ENCODE data around the gene NACAD.
"Not testable (repeated sequence)": the region's sequence is repeated elsewhere in the genome, so short reads cannot be mapped to it uniquely, and the experiment has no call there.

NACAD gene

DNA sequence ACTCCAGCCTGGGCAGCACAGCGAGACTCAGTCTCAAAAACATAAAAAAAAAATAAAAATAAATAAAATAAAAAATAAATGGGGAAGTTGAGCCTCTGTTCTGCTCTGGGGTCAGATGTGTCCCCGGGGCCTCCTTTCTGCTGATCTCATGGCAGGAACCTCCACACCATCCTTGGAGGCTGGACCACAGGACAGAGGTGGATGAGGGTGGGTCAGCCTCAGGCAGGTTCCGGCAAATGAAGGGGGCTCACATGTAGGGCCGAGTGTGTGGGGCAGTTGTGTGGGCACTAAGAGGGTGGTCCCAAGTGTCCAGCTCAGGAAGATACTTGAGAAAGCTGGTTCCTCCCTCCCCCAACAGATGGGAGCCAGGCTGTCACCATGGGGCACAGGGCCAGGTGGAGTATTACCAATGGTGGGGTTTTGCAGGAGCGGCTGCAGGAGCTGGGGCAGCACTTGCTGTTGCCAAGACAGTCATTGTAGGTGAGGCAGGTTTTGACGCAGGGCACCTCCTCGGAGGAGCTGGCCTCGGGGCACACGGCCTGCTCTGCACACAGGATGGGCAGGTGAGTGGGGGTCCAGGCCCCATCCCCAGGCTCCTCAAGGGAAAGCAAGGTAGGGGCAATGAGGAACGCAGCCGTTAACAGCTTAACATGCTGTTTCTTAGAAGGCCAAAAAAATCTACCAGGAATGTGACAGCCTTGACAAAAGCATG is 36.6 kb upstream of the NACAD start:
- Histone ChIP-seq H3K4me1 (ENCODE audit: control insufficient read depth, insufficient read depth, low read length) (peaks cover 5% of the 10 kb centered on the region), H3K9me3 (ENCODE audit: control insufficient read depth, insufficient read depth, low read length) (no peaks in the 10 kb centered on the region), H3K27me3 (ENCODE audit: control insufficient read depth, insufficient read depth, low read length) (no peaks in the 10 kb centered on the region), H3K36me3 (ENCODE audit: control insufficient read depth, insufficient read depth, low read length) (no peaks in the 10 kb centered on the region), H3K4me3 (ENCODE audit: low read depth, low read length) (no peak overlapping the region), H3K9ac (ENCODE audit: low read depth, low read length) (no peak overlapping the region)

GRCh38 chr7:45123913-45124710 is 35.3 kb upstream of the NACAD start:
- H3K36me3 ChIP-seq (ENCODE audit: control insufficient read depth, insufficient read depth, low read length): no peaks in the 10 kb centered on the region
- H3K27me3 ChIP-seq (ENCODE audit: control insufficient read depth, insufficient read depth, low read length): no peaks in the 10 kb centered on the region
- H3K9ac ChIP-seq (ENCODE audit: low read depth, low read length): no peak overlapping the region
- peaks cover 5% of the 10 kb centered on the region for H3K4me1 ChIP-seq (ENCODE audit: control insufficient read depth, insufficient read depth, low read length)
- no peaks in the 10 kb centered on the region for H3K9me3 ChIP-seq (ENCODE audit: control insufficient read depth, insufficient read depth, low read length)
- H3K4me3 ChIP-seq (ENCODE audit: low read depth, low read length): peak overlapping the region; percentile 11

GRCh38 chr7:45122975-45123860 is 34.4 kb upstream of the NACAD start:
- Histone ChIP-seq H3K9ac (ENCODE audit: low read depth, low read length) (no peak overlapping the region), H3K4me3 (ENCODE audit: low read depth, low read length) (no peak overlapping the region), H3K27me3 (ENCODE audit: control insufficient read depth, insufficient read depth, low read length) (no peaks in the 10 kb centered on the region), H3K9me3 (ENCODE audit: control insufficient read depth, insufficient read depth, low read length) (no peaks in the 10 kb centered on the region), H3K36me3 (ENCODE audit: control insufficient read depth, insufficient read depth, low read length) (no peaks in the 10 kb centered on the region), H3K4me1 (ENCODE audit: control insufficient read depth, insufficient read depth, low read length) (peaks cover 5% of the 10 kb centered on the region)

DNA sequence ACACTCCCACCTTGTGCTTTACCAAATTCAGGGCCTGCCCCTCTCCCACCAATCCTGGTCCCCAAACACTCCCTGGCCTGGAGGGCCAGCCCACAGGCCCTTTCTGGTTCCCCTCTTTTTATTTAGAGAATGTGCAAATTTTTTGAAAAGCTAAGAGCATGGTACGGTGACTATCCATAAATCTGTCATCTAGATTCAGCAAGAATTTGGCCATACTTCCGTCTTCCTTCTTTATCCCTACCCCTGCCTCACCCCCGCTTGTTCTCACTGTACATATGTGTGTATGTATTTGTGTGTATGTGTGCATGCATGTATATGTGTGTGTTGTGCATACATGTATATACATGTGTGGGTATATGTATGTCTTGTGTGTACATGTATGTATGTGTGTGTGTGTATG is 30.8 kb upstream of the NACAD start:
- Histone ChIP-seq H3K4me3 (ENCODE audit: low read depth, low read length) (no peak overlapping the region), H3K27me3 (ENCODE audit: control insufficient read depth, insufficient read depth, low read length) (no peaks in the 10 kb centered on the region), H3K9ac (ENCODE audit: low read depth, low read length) (no peak overlapping the region), H3K4me1 (ENCODE audit: control insufficient read depth, insufficient read depth, low read length) (peaks cover 5% of the 10 kb centered on the region), H3K9me3 (ENCODE audit: control insufficient read depth, insufficient read depth, low read length) (no peaks in the 10 kb centered on the region), H3K36me3 (ENCODE audit: control insufficient read depth, insufficient read depth, low read length) (no peaks in the 10 kb centered on the region)

DNA sequence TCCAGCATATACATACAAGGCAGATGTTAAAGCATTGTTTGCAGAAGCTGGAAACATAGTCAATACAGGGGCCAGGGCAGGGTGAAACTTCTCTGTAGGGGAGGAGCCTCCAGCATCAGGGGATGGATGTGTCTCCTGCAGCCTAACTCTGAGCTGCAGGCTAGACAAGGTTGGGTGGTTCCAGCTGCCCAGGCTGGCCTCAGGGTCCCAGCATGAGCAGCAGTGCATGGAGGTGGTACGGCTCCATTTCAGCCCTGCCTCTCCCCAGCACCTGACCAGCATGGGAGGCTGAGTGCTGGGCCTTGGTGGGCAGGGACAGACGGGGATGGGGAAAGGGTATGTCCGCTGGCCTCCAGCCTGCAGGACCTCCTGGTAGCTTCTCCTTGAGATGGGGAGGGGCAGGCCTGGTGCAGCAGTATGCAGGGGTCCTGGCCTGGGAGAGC is 30.1 kb upstream of the NACAD start:
- no peak overlapping the region for H3K4me3 ChIP-seq (ENCODE audit: low read depth, low read length)
- H3K9ac ChIP-seq (ENCODE audit: low read depth, low read length): no peak overlapping the region
- no peaks in the 10 kb centered on the region for H3K36me3 ChIP-seq (ENCODE audit: control insufficient read depth, insufficient read depth, low read length)
- no peaks in the 10 kb centered on the region for H3K9me3 ChIP-seq (ENCODE audit: control insufficient read depth, insufficient read depth, low read length)
- H3K27me3 ChIP-seq (ENCODE audit: control insufficient read depth, insufficient read depth, low read length): no peaks in the 10 kb centered on the region
- H3K4me1 ChIP-seq (ENCODE audit: control insufficient read depth, insufficient read depth, low read length): no peaks in the 10 kb centered on the region

- no peaks in the 10 kb centered on the region for H3K27me3 ChIP-seq (ENCODE audit: control insufficient read depth, insufficient read depth, low read length)
- H3K9ac ChIP-seq (ENCODE audit: low read depth, low read length): no peak overlapping the region
- H3K36me3 ChIP-seq (ENCODE audit: control insufficient read depth, insufficient read depth, low read length): no peaks in the 10 kb centered on the region
- no peaks in the 10 kb centered on the region for H3K4me1 ChIP-seq (ENCODE audit: control insufficient read depth, insufficient read depth, low read length)
- H3K9me3 ChIP-seq (ENCODE audit: control insufficient read depth, insufficient read depth, low read length): no peaks in the 10 kb centered on the region
- H3K4me3 ChIP-seq (ENCODE audit: low read depth, low read length): no peak overlapping the region
Measured at GRCh38 chr7:45118292-45118691, 29.5 kb upstream of the NACAD start.

- H3K4me1 ChIP-seq (ENCODE audit: control insufficient read depth, insufficient read depth, low read length): no peaks in the 10 kb centered on the region
- H3K9ac ChIP-seq (ENCODE audit: low read depth, low read length): no peak overlapping the region
- H3K4me3 ChIP-seq (ENCODE audit: low read depth, low read length): no peak overlapping the region
- no peaks in the 10 kb centered on the region for H3K36me3 ChIP-seq (ENCODE audit: control insufficient read depth, insufficient read depth, low read length)
- H3K27me3 ChIP-seq (ENCODE audit: control insufficient read depth, insufficient read depth, low read length): no peaks in the 10 kb centered on the region
- no peaks in the 10 kb centered on the region for H3K9me3 ChIP-seq (ENCODE audit: control insufficient read depth, insufficient read depth, low read length)
Measured at GRCh38 chr7:45117582-45117981, 28.8 kb upstream of the NACAD start.

DNA sequence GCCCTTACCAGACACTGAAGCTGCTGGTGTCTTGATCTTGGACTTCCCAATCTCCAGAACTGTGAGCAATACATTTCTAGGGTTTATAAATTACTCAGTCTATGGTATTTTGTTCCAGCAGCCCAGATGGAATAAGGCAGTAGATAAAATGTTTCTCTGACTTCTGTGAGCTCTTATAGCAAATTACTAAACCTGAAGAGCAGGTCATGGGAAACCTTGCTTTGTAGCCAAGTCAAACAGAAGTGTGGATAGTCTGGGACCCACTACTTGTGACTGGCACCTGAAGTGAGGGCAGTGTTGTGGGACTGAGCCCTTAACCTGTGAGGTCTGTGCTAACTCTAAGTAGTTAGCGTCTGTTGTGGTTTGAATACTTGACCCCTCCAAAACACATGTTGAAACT is 27.3 kb upstream of the NACAD start:
- H3K27me3 ChIP-seq (ENCODE audit: control insufficient read depth, insufficient read depth, low read length): no peaks in the 10 kb centered on the region
- H3K9me3 ChIP-seq (ENCODE audit: control insufficient read depth, insufficient read depth, low read length): no peaks in the 10 kb centered on the region
- H3K4me1 ChIP-seq (ENCODE audit: control insufficient read depth, insufficient read depth, low read length): no peaks in the 10 kb centered on the region
- H3K36me3 ChIP-seq (ENCODE audit: control insufficient read depth, insufficient read depth, low read length): no peaks in the 10 kb centered on the region
- no peak overlapping the region for H3K9ac ChIP-seq (ENCODE audit: low read depth, low read length)
- no peak overlapping the region for H3K4me3 ChIP-seq (ENCODE audit: low read depth, low read length)

DNA sequence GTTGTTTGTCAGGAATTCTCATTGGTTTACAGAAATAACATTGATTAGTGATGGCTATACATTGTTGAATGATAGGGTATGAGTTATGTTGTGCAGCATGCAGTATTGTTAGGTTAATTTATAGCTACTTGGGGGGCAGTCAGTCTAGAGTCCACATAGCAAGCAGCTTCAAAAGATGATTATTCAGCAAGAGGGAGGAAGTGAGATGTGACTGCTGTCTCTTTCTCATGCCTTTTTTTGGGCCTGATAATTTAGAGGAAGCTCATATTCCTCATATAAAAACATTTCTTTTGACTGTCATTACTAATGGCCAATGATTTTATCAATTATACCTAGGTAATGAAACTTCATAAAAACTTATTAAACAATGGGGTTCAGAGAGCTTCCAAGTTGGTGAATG is 26.2 kb upstream of the NACAD start:
- H3K9ac ChIP-seq (ENCODE audit: low read depth, low read length): no peak overlapping the region

GRCh38 chr7:45114257-45114656 is 25.5 kb upstream of the NACAD start:
- not testable (repeated sequence) for H3K4me1 ChIP-seq (ENCODE audit: control insufficient read depth, insufficient read depth, low read length)

More for the DNA sequence above, 26.2 kb upstream of the NACAD start:
- Histone ChIP-seq H3K9me3 (ENCODE audit: control insufficient read depth, insufficient read depth, low read length) (no peaks in the 10 kb centered on the region), H3K36me3 (ENCODE audit: control insufficient read depth, insufficient read depth, low read length) (no peaks in the 10 kb centered on the region), H3K27me3 (ENCODE audit: control insufficient read depth, insufficient read depth, low read length) (no peaks in the 10 kb centered on the region), H3K4me3 (ENCODE audit: low read depth, low read length) (no peak overlapping the region), H3K4me1 (ENCODE audit: control insufficient read depth, insufficient read depth, low read length) (no peaks in the 10 kb centered on the region)

GRCh38 chr7:45112648-45113047 is 23.9 kb upstream of the NACAD start:
- Histone ChIP-seq H3K9me3 (ENCODE audit: control insufficient read depth, insufficient read depth, low read length) (no peaks in the 10 kb centered on the region), H3K4me1 (ENCODE audit: control insufficient read depth, insufficient read depth, low read length) (peaks cover 2% of the 10 kb centered on the region), H3K27me3 (ENCODE audit: control insufficient read depth, insufficient read depth, low read length) (no peaks in the 10 kb centered on the region), H3K36me3 (ENCODE audit: control insufficient read depth, insufficient read depth, low read length) (peaks cover 18% of the 10 kb centered on the region), H3K9ac (ENCODE audit: low read depth, low read length) (no peak overlapping the region), H3K4me3 (ENCODE audit: low read depth, low read length) (peak overlapping the region; percentile 100)

More at GRCh38 chr7:45114257-45114656, 25.5 kb upstream of the NACAD start:
- not testable (repeated sequence) for H3K36me3 ChIP-seq (ENCODE audit: control insufficient read depth, insufficient read depth, low read length); H3K27me3 ChIP-seq (ENCODE audit: control insufficient read depth, insufficient read depth, low read length); H3K9ac ChIP-seq (ENCODE audit: low read depth, low read length); H3K9me3 ChIP-seq (ENCODE audit: control insufficient read depth, insufficient read depth, low read length); H3K4me3 ChIP-seq (ENCODE audit: low read depth, low read length)

Measured in iPS-15b (cell line).